AG10803 (cell line): ENCODE data around the gene DUS4L.

Experiments used
- DNase-seq: peaks from one replicate; pipeline ENCODE4 v3.0.0; 2010; ENCODE audit warnings: low read depth
- H3K4me3 ChIP-seq: 2 replicates; pipeline ENCODE4 v1.5.1; 2011; ENCODE audit warnings: mild to moderate bottlenecking, low read length, control low read depth
- CTCF ChIP-seq: conservative IDR thresholded peaks from 2 replicates; pipeline ENCODE4 v1.5.1; 2011; ENCODE audit warnings: mild to moderate bottlenecking, low read length, control low read depth, inconsistent platforms

Gene DUS4L

DNA sequence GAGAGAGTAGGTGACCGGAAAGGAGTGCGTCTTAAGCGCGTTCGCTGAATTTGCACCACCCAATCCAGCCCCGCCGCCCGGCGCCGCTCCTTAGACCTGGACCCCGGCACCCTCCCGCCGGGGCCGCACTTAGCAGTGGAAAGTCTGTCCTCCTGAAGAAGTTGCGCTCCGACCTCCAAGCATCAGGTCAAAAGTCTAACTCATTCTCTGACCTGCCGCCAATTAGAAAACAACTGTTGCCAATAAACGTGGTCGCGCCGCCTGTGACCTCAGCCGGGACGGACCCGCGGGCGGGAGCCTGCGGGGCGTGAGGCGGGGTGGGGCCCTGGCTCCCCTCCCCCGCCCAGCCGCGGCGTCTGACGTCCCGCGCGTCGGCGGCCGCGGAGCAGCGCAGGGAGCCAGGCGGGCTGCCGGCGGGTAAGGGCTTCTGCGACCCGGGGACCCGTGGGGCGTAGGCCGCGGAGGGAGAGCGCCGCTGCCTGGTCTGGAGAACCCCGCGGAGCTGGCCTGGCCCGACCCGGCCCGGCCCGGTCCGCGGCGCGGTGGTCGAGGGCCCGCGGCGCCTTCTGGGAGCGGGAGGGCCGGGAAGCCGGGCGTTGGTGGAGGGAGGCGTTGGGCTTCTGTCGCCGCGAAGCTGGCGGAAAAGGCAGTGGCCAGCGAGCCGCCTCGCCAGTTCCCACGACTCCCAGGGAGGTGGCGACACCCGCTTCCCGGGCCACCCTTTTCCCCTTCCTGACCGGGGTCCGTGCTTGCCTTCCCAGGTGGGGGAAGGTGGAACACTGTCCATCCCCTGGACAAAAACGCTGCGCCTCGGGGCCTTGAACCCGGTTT, 16.3 kb downstream of the DUS4L start, which contains the start of gene BCAP29:
Gene BCAP29, plus strand, starts transcription at position 362 of the 831 bp plus-strand sequence. CDS start 527 bp downstream, outside the sequence.
- H3K4me3 ChIP-seq = peak within 1 kb of the TSS; percentile 84
- peak; percentile 24; the same call in 1 of the 2 replicates for TF ChIP-seq CTCF
- DNase-seq = peak; percentile 57

DNA sequence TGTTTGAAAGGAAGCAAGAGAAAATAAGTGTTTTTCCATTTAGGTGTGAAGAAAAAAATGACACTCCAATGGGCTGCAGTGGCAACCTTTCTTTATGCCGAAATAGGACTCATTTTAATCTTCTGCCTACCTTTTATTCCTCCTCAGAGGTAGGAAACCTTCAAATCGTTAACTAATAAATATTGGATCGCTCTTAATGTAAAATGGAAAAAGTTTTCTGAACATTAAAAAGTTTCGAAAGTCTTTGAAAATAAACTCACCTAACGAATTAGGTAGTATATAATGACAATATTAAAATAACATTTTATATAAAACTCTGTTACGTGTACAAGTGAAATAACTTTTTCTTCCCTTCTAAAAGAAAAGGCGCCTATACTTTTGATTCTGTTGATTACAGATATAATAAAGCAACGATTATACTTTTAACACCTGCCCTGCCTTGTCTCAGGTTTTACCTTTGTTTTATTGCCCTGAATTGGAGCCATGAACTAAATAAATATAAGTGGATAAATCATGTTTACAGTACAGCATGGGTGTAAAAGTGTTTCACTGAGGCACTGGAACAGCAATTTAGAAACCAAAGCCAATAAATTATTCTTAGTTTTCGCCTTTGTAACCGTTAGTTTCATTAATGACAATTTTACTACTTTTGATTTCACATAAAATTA, 17.1 kb downstream of the DUS4L start:
- TF ChIP-seq CTCF = no peak
- DNase-seq = no peak
- peak overlapping the region; percentile 84 for H3K4me3 ChIP-seq

DNA sequence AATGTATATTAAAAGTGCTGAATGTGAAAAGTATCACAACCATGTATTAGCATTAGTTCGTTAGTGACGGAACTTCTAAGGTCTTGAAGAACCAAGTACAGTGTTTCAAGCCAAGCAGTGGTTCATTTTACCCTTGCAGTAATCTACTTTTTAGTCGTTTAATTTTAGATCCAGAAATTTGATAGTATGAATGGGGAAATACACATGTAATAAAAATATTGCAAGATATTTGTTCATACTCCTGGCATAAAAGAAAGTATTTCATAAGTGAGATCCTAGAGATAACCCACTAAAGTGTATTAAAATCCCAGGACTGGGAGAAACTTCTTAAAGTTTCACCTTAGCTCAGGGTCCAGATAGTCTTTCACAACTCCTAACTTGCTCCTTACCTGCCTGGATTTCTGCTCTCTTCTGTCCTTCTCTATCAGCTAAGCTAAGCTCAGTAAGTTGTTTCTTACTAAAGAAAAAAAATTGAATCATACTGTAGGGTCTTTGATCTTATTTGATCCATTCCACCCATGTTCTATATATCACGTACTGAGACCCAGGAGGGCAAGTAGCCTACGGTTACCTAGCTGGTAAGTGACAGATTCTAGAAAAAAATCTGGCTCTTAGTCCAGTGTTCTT, 17.7 kb downstream of the DUS4L start:
- no peak for TF ChIP-seq CTCF
- peak overlapping the region; percentile 84 for H3K4me3 ChIP-seq

DNA sequence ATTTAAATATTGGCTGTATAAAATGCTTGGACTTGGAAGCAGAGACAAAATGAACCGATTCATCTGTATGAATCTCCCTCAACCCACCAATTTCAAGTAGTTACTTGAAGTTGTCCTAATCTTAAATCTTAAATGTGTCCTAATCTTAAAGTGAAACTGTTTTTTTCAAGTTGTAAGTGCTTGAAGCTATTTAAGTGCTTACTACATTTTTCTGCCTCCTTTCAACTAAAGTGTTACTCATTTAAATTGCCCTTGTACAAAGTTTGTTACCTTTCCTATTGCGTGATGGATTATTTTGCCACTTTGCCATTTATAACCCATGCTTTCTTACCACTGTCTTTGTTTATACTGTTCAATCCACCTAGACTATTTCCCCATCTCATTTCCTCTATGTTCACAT, 19.1 kb downstream of the DUS4L start:
- TF ChIP-seq CTCF = no peak
- DNase-seq = no peak
- no peak overlapping the region for H3K4me3 ChIP-seq

More for the DNA sequence above, 17.7 kb downstream of the DUS4L start:
- peak; percentile 20 for DNase-seq

DNA sequence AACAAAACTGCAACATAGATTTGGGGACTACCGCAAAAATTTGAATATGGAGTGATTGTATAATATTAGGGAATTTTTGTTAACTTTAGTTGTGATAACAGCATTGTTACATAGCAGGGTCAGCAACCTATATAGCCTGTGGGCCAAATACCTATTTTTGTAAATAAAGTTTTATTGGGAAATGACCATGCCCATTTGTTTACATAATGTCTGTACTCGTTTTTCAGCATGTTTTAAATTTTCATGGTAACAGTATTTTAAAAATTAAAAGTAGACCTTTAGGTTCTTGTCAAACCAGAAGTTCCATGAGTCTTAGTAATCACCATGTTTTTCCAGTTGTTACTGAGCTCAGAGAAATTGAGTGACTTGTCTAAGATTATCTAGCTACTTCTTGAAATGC, 20.9 kb downstream of the DUS4L start:
- TF ChIP-seq CTCF = no peak
- H3K4me3 ChIP-seq = no peak overlapping the region
- no peak for DNase-seq

- TF ChIP-seq CTCF = no peak
- no peak overlapping the region for H3K4me3 ChIP-seq
- DNase-seq = no peak
Measured at GRCh38 chr7:107588529-107589130, 24.9 kb downstream of the DUS4L start.
